Right ventricle myocardium superior (tissue), 1 donor: ENCODE results near the gene RASSF4. TPM values are rescaled to one million over a fixed set of nuclear protein-coding genes. Genes with fewer than 3 reads are reported as not detected.
A peak's percentile ranks its signal among the peaks of the same experiment; 100 is the strongest.

Experiments used
- ATAC-seq: fragments of 200-7000 bp; cut with Tn5 transposase; one replicate; pipeline ENCODE4 v1.9.1; 2020; ENCODE audit warnings: mild to moderate bottlenecking; ENCODE audit not compliant: poor library complexity
- DNase-seq: peaks from one replicate; pipeline ENCODE4 v3.0.0-alpha.2; 2020
- intact Hi-C: fragments of 100-400 bp; cut with DNase I; formaldehyde crosslinking; loops from one replicate; pipeline ENCODE4 v1.11.2; 2022
- total RNA-seq: library from RNA; stranded (reverse); fragmentation: NEBNext Ultra II Directional; extraction: Animal tissue kit (Norgen Biotek cat#: 25700); gene quantifications from one replicate; pipeline ENCODE4 v1.2.1, GENCODE V29; 2021
- donor health status: DM: no; HTN: yes; CAD: no; lungs with severe emphysema.

Gene RASSF4
- total RNA-seq, 1 donor from 2014 or later, result 87.5 TPM

GRCh38 chr10:44992070-44992731, 32.6 kb downstream of the RASSF4 start:
- ATAC-seq, result peak; percentile 25
- DNase-seq, result peak; percentile 81
- intact Hi-C loops, result loop anchor here (5.0 kb wide), 1 partner anchor 60 kb away; no protein-coding TSS in a partner anchor

GRCh38 chr10:44992732-44993225, 33.2 kb downstream of the RASSF4 start:
- DNase-seq, result no peak
- intact Hi-C loops, result loop anchor here (5.0 kb wide), 1 partner anchor 60 kb away; no protein-coding TSS in a partner anchor

GRCh38 chr10:44993226-44993921, 33.8 kb downstream of the RASSF4 start:
- ATAC-seq (no peak), DNase-seq (no peak)
- intact Hi-C loops, result loop anchor here (5.0 kb wide), 1 partner anchor 61 kb away; no protein-coding TSS in a partner anchor

More at GRCh38 chr10:44992732-44993225, 33.2 kb downstream of the RASSF4 start:
- no peak for ATAC-seq

DNA sequence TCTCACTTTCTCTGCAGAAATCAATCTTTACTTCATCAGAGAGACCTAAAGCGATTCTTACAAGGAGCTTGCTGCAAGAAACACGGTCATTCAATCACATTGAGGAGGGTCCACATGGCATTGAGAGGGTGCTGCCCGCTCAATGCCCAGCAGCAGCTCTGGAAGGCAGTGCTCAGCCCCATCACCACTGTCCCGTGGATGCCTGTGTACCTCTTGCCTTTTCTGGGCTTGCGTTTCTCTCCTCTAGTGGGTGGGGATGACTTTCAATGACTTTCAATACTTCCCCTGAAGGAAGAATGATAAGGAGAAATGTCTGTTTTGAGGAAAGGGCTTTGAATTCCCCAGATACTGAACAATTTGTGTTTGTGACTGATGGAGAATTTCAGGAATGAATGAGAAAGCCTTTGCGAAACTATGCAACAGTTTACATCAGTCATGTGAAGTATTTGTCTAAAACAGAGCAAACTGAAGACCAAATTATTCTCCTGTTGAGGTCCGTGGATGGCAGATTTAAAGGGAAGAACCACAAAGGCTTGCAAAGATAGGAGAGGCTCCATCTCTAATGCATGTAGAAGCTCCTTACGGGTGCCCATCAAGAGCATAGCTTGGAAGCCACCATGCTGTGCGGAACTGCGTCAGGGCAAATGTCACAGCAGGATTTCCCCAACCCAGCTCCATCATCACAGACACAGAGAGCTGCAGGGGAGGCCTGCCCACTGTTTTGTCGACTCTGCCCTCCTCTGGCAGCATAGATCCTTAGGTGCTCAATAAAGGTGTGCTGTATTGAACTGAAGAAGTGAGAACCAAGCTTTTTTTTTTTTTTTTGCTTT, 34.5 kb downstream of the RASSF4 start:
- no peak for DNase-seq
- ATAC-seq, result no peak
- intact Hi-C loops, result loop anchor here (5.0 kb wide), 1 partner anchor 62 kb away; no protein-coding TSS in a partner anchor

DNA sequence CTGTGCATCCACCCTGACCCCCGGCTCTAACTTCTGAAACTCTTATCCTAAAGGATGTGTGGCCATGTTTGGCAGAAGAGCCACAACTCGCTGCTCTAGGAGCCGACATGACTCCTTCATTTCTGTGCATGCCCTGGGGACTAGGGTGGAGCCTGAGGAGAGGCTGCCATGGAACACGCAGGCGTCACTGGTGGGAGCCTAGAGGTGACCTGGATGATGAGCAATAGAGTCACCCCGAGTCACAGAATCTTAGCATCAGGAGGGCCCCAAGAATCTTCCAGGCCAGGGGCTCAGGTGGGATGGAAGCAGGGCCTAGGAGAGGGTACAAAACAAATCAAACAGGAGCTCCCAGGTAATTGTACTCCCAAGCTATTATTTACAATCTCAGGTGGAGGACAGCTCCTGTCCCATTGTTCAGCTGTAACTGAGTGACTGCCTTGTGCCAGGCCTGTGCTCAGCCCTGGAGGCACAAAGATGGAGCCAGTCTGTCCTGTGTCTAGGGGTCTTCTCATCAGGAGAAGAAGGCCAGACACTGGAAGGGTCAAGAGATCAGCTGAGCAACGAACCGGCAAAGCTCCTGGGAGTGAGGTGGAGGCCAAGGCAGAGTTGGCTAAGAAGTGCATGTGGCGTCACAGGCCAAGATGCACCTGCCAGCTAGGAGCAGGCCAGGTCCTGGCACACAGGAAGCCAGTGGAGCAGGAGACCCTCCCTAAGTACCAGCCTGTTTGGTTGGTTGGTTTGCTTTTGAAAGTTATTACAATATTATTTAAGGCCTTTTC, 35.3 kb downstream of the RASSF4 start:
- intact Hi-C loops, result loop anchor here (5.0 kb wide), 1 partner anchor 63 kb away; no protein-coding TSS in a partner anchor
- ATAC-seq, result no peak
- DNase-seq, result no peak

DNA sequence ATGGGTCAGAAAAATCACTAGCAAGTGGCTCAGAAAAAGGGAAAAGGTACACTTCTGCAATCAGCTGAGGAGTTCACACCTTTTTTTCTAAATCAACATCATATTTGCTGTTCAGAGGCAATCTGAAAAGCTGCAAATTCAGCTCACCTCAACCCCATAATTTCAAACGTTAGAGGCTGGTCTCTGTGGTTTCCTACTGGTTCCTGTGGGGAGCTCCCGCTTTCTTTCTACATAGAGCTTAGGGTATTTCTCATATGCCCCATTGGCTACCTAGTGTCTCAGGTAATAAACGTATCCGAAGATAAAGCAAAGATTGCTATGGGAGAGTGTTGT, 35.9 kb downstream of the RASSF4 start:
- ATAC-seq (no peak), DNase-seq (no peak)
- intact Hi-C loops, result no loop called here

GRCh38 chr10:44995914-44996669, 36.5 kb downstream of the RASSF4 start:
- ATAC-seq (peak; percentile 69), DNase-seq (peak; percentile 76)
- intact Hi-C loops, result no loop called here

- intact Hi-C loops, result no loop called here
- ATAC-seq (no peak), DNase-seq (no peak)
These were observed 37.6 kb downstream of the RASSF4 start for GRCh38 chr10:44997105-44997748.

GRCh38 chr10:44998146-44998631, 38.6 kb downstream of the RASSF4 start:
- no peak for ATAC-seq
- intact Hi-C loops, result no loop called here
- DNase-seq, result no peak

GRCh38 chr10:45000138-45000751, 40.6 kb downstream of the RASSF4 start:
- intact Hi-C loops, result no loop called here
- peak; percentile 40 for ATAC-seq
- peak; percentile 92 for DNase-seq

- ATAC-seq (peak; percentile 72), DNase-seq (peak; percentile 83)
- intact Hi-C loops, result no loop called here
These were observed 41.3 kb downstream of the RASSF4 start, which contains the start of gene ZNF22 for GRCh38 chr10:45000752-45001380. TSS of gene ZNF22 (plus strand) at chr10:45000923. CDS start at chr10:45003369, 2,446 bp downstream.

DNA sequence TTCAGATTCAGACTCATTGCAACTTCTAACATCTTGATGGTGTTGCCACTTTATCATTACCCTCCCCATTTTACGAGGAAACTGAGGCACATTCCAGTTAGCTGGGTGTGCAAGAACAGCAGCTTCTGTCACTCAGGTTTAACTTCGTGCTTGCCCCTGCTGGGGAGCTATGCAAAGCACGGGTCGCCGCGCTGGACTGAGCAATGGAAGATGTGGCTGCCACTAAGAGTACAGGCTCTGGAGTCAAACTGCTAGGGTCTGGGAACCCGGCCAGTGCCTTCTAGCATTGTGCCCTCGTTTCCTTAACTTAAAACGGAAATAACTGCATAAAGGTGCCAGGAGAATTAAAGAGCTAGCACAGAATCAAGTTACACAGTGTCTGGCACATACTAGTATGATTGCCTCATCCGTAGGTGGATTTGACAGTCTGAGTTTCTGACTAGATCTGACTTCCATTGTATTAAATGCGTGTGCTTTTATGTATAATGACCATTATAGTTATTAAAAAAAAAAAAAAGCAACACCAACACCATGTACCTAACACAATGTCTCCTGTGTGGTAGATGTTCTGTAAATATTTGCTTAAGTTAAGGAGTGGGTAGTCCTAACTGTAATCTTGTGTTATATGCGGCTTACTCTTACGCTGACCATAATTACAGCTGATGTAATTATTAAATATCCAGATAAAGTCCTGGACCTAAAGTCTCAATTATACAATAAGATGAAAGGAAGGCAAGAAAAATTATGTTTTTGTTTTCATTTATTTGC, 42.0 kb downstream of the RASSF4 start:
- peak; percentile 65 for ATAC-seq
- peak; percentile 89 for DNase-seq
- intact Hi-C loops, result no loop called here

GRCh38 chr10:45003432-45004000, 43.9 kb downstream of the RASSF4 start:
- DNase-seq, result no peak
- intact Hi-C loops, result no loop called here
- no peak for ATAC-seq

DNA sequence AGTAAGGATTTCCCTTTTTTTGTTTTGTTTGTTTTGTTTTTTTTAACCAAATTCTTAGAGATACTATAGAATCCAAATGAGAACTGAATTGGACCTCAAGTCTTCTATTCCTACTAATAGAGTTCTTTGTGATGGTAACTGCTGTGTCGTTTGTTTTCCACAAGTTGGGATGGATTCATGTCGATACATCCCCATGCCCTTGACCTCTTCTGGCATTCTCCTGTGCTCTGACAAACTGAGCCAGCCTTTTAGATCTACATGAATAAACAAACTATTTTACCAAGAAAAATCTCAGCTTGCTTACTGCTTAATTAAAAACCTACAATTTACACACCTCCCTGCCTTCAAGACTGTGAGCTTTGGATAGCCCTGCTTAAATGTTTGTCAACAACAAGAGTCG, 45.1 kb downstream of the RASSF4 start:
- ATAC-seq (no peak), DNase-seq (no peak)
- intact Hi-C loops, result no loop called here

DNA sequence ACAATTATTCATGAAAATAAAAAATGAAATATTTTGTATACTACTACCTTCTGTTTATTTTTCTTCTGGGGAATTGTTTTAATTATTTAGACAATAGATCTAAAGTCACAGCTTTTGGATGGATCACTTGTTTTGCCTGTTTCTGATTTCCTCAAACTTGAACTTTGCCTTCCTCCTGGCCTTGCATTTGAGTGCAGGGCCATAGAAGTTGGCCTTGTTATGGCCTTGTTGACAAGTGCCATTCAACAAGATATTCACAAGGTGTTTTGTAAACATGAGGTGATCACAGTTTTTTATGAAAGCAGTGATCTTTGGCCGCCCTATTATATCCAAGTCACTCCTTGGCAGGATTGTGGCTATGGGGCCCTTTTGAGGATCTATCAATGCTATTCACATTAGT, 45.7 kb downstream of the RASSF4 start:
- DNase-seq (no peak), ATAC-seq (no peak)
- intact Hi-C loops, result no loop called here
